Liver (tissue), 9 donors: ENCODE measurements around the gene RETSAT. TPM values are rescaled to one million over a fixed set of nuclear protein-coding genes. Genes with fewer than 3 reads are reported as not detected.

ENCODE experiments used
- DNase-seq: peaks from one replicate; pipeline ENCODE4 v3.0.0-alpha.2; 2017; ENCODE audit warnings: low spot score
- H3K27ac ChIP-seq, 2 donors: one replicate each; pipeline ENCODE4 v1.7.0; 2013; ENCODE audit warnings: inconsistent platforms in 2 of 2, low read length in 2 of 2, control low read depth in 1 of 2, low read depth in 1 of 2, mild to moderate bottlenecking in 1 of 2
- H3K27me3 ChIP-seq, 4 donors: one replicate each; pipeline versions ENCODE4 v1.6.1 to v1.7.0; 2013; ENCODE audit warnings: low read length in 3 of 4, inconsistent platforms in 1 of 4, mild to moderate bottlenecking in 1 of 4, moderate library complexity in 1 of 4; ENCODE audit not compliant: control insufficient read depth in 4 of 4, insufficient read depth in 4 of 4
- H3K36me3 ChIP-seq, 4 donors: one replicate each; pipeline versions ENCODE4 v1.6.1 to v1.7.0; 2013; ENCODE audit warnings: low read length in 3 of 4, mild to moderate bottlenecking in 3 of 4, low read depth in 1 of 4, moderate library complexity in 1 of 4; ENCODE audit not compliant: control insufficient read depth in 4 of 4, insufficient read depth in 3 of 4
- H3K4me1 ChIP-seq, 4 donors: one replicate each; pipeline versions ENCODE4 v1.6.1 to v1.7.0; 2013; ENCODE audit warnings: low read length in 3 of 4, mild to moderate bottlenecking in 3 of 4, moderate library complexity in 1 of 4; ENCODE audit not compliant: control insufficient read depth in 4 of 4, insufficient read depth in 4 of 4
- H3K4me3 ChIP-seq, 3 donors: one replicate each; pipeline versions ENCODE4 v1.6.1 to v1.7.0; 2013; ENCODE audit warnings: low read length in 3 of 3, control low read depth in 1 of 3, low read depth in 1 of 3, mild to moderate bottlenecking in 1 of 3
- H3K9ac ChIP-seq, 2 donors: one replicate each; pipeline ENCODE4 v1.7.0; 2013; ENCODE audit warnings: low read length in 2 of 2, mild to moderate bottlenecking in 2 of 2, moderate library complexity in 2 of 2, control low read depth in 1 of 2, low read depth in 1 of 2
- H3K9me3 ChIP-seq, 4 donors: one replicate each; pipeline versions ENCODE4 v1.6.1 to v1.7.0; 2013; ENCODE audit warnings: low read length in 3 of 4; ENCODE audit not compliant: control insufficient read depth in 4 of 4
- FOXA1 ChIP-seq: IDR thresholded peaks from 2 replicates; pipeline ENCODE4 v1.6.1; 2016; ENCODE audit warnings: antibody characterized with exemption
- HNF4A ChIP-seq, 2 donors: conservative IDR thresholded peaks; 2 replicates each; pipeline ENCODE4 v1.6.1; 2016; ENCODE audit warnings: antibody characterized with exemption in 2 of 2, mild to moderate bottlenecking in 2 of 2
- JUND ChIP-seq, 2 donors: IDR thresholded peaks; 2 replicates each; pipeline ENCODE4 v1.6.1; 2016; ENCODE audit warnings: antibody characterized with exemption in 2 of 2
- RXRA ChIP-seq, 2 donors: IDR thresholded peaks; 2 replicates each; pipeline ENCODE4 v1.6.1; 2017 to 2018; ENCODE audit warnings: antibody characterized with exemption in 2 of 2, mild to moderate bottlenecking in 1 of 2
- YY1 ChIP-seq: IDR thresholded peaks from 2 replicates; pipeline ENCODE4 v1.6.1; 2016; ENCODE audit warnings: antibody characterized with exemption, mild to moderate bottlenecking
- WGBS: extraction: QIAGEN DNeasy Blood & Tissue Kit; methylation state at CpG from one replicate; pipeline ENCODE4 v1.1.7; 2013; 5-methylcytosine and 5-hydroxymethylcytosine counted together
- polyA plus RNA-seq, 2 donors: library from polyadenylated mRNA; stranded (reverse) in 1 of 2; unstranded in 1 of 2; fragments of 200-250 nt in 1 of 2; fragments of >200 nt in 1 of 2; fragmentation: Nextera tagmentation in 1 of 2; extraction: Ambion mirVana in 1 of 2; gene quantifications; one replicate each; pipeline versions ENCODE4 v1.2.1 to v1.2.3, GENCODE V29; 2013 to 2015
- total RNA-seq, 2 donors: library from RNA; depleted of rRNA; stranded (reverse); fragments of >200 nt; gene quantifications; one replicate each; pipeline ENCODE4 v1.2.3, GENCODE V29; 2014
- TF ChIP-seq, protein P1 (sequence below): fragments of 150-350 bp; IDR thresholded peaks from 2 replicates; pipeline ENCODE4 v1.5.1; 2017; ENCODE audit warnings: improper control_type of control experiment, low read depth, low read length; ENCODE audit not compliant: missing input control
- TF ChIP-seq, protein P2 (sequence below): IDR thresholded peaks from 2 replicates; pipeline ENCODE4 v1.6.1; 2016; ENCODE audit warnings: antibody characterized with exemption
- TF ChIP-seq, protein P3 (sequence below): IDR thresholded peaks from 2 replicates; pipeline ENCODE4 v1.6.1; 2016; ENCODE audit warnings: antibody characterized with exemption, mild to moderate bottlenecking
- donor health status: healthy.
- donor health status: healthy.
- donor health status: healthy.
- donor health status: healthy.
- donor health status: healthy.

The RETSAT gene
- total and polyA plus RNA-seq, 4 donors, result 22.8 to 101 (median 70.7) TPM

DNA sequence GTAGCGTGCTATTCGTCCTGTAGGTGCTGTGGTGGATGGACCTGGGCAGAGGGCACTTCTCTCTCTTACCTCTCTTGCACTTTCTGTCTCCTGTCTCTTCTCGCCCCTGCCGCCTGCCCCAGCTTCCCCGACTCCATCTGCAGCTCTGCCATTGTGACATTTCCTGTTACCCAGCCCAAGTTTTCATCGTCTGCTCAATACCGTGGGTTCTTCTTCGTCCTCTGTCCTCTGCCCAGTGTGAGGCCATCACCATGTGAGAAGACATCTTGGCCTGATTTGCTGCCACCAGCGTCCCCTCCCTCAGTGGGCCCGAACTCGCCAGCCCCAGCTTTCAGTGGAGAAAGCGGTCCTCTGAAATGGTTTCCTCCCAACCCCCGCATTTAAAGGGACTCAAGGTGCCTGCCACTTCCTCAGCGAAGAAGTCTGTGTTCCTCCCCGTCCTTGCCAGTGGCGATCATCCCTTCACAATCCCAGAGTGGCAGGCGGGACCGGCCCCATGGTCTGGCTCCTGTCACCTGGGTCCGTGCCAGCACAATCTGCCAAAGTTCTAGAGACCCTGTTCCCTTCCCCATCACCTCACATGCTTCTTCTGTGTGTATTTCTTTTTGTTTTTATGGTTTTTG, 44.5 kb downstream of the RETSAT start:
- no peak for DNase-seq
- 68% methylated on average over 19 of the region's 19 CpGs for WGBS
- Histone ChIP-seq H3K36me3 (peaks cover 0 to 17% (median 5%) of the 10 kb centered on the region in 4 donors), H3K27me3 (no peaks in the 10 kb centered on the region), H3K9ac (no peak overlapping the region), H3K4me1 (peaks cover 5 to 17% (median 13%) of the 10 kb centered on the region in 4 donors), H3K4me3 (no peak overlapping the region), H3K27ac (peak overlapping the region in 1 of 2 donors; percentile 5), H3K9me3 (no peaks in the 10 kb centered on the region)
- no peak for TF ChIP-seq FOXA1
- peak; percentile 11 to 72 for TF ChIP-seq HNF4A (conservative IDR thresholded peaks at IDR 0.05)
- TF ChIP-seq RXRA (IDR thresholded peaks at IDR 0.05), result no peak
- TF ChIP-seq, protein P1, sequence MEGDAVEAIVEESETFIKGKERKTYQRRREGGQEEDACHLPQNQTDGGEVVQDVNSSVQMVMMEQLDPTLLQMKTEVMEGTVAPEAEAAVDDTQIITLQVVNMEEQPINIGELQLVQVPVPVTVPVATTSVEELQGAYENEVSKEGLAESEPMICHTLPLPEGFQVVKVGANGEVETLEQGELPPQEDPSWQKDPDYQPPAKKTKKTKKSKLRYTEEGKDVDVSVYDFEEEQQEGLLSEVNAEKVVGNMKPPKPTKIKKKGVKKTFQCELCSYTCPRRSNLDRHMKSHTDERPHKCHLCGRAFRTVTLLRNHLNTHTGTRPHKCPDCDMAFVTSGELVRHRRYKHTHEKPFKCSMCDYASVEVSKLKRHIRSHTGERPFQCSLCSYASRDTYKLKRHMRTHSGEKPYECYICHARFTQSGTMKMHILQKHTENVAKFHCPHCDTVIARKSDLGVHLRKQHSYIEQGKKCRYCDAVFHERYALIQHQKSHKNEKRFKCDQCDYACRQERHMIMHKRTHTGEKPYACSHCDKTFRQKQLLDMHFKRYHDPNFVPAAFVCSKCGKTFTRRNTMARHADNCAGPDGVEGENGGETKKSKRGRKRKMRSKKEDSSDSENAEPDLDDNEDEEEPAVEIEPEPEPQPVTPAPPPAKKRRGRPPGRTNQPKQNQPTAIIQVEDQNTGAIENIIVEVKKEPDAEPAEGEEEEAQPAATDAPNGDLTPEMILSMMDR, result no peak
- TF ChIP-seq, protein P2, sequence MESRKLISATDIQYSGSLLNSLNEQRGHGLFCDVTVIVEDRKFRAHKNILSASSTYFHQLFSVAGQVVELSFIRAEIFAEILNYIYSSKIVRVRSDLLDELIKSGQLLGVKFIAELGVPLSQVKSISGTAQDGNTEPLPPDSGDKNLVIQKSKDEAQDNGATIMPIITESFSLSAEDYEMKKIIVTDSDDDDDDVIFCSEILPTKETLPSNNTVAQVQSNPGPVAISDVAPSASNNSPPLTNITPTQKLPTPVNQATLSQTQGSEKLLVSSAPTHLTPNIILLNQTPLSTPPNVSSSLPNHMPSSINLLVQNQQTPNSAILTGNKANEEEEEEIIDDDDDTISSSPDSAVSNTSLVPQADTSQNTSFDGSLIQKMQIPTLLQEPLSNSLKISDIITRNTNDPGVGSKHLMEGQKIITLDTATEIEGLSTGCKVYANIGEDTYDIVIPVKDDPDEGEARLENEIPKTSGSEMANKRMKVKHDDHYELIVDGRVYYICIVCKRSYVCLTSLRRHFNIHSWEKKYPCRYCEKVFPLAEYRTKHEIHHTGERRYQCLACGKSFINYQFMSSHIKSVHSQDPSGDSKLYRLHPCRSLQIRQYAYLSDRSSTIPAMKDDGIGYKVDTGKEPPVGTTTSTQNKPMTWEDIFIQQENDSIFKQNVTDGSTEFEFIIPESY, result no peak
- no peak for TF ChIP-seq JUND (IDR thresholded peaks at IDR 0.05)

DNA sequence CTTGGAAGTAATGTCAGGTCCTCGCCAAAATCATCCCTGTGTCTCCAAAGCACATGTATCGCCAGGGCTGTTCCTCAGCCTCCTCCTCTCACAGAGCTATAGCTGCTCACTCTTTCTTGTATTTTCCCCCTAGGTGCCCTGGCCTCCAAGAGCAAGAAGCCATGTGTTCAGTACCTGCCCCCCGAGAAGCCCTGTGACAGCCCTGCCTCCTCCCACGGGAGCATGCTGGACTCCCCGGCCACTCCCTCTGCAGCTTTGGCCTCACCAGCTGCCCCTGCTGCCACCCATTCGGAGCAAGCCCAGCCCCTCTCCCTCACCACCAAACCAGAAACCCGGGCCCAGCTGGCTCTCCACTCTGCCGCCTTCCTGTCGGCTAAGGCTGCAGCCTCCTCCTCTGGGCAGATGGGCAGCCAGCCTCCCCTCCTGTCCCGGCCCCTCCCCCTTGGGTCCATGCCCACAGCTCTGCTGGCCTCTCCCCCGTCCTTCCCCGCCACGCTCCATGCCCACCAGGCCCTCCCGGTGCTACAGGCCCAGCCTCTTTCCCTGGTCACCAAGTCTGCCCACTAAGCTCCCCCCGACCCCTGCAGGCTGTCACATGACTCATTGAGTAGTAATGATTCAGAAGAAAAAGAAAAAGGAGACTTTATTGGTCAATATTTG, 45.3 kb downstream of the RETSAT start:
- 32% methylated on average over 15 of the region's 15 CpGs for WGBS
- Histone ChIP-seq H3K4me3 (no peak overlapping the region), H3K36me3 (peaks cover 0 to 13% (median 3%) of the 10 kb centered on the region in 4 donors), H3K9ac (no peak overlapping the region), H3K9me3 (no peaks in the 10 kb centered on the region), H3K4me1 (peaks cover 5 to 17% (median 13%) of the 10 kb centered on the region in 4 donors), H3K27me3 (no peaks in the 10 kb centered on the region), H3K27ac (no peak overlapping the region)
- TF ChIP-seq YY1 (peak; percentile 21), RXRA (IDR thresholded peaks at IDR 0.05) (peak in 1 of 2 donors; percentile 3), JUND (IDR thresholded peaks at IDR 0.05) (no peak)
- TF ChIP-seq, protein P3, sequence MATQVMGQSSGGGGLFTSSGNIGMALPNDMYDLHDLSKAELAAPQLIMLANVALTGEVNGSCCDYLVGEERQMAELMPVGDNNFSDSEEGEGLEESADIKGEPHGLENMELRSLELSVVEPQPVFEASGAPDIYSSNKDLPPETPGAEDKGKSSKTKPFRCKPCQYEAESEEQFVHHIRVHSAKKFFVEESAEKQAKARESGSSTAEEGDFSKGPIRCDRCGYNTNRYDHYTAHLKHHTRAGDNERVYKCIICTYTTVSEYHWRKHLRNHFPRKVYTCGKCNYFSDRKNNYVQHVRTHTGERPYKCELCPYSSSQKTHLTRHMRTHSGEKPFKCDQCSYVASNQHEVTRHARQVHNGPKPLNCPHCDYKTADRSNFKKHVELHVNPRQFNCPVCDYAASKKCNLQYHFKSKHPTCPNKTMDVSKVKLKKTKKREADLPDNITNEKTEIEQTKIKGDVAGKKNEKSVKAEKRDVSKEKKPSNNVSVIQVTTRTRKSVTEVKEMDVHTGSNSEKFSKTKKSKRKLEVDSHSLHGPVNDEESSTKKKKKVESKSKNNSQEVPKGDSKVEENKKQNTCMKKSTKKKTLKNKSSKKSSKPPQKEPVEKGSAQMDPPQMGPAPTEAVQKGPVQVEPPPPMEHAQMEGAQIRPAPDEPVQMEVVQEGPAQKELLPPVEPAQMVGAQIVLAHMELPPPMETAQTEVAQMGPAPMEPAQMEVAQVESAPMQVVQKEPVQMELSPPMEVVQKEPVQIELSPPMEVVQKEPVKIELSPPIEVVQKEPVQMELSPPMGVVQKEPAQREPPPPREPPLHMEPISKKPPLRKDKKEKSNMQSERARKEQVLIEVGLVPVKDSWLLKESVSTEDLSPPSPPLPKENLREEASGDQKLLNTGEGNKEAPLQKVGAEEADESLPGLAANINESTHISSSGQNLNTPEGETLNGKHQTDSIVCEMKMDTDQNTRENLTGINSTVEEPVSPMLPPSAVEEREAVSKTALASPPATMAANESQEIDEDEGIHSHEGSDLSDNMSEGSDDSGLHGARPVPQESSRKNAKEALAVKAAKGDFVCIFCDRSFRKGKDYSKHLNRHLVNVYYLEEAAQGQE, result peak; percentile 18
- no peak for DNase-seq
